C4-2B (cell line): ENCODE data around the gene TSR3.

Experiments used
- ZFX ChIP-seq: fragments of 450-650 bp; IDR thresholded peaks from 2 replicates; pipeline ENCODE4 v1.6.1; 2017
- TF ChIP-seq, protein P1 (sequence below): fragments of 450-650 bp; conservative IDR thresholded peaks from 2 replicates; pipeline ENCODE4 v1.5.1; 2017; ENCODE audit warnings: mild to moderate bottlenecking

DNA sequence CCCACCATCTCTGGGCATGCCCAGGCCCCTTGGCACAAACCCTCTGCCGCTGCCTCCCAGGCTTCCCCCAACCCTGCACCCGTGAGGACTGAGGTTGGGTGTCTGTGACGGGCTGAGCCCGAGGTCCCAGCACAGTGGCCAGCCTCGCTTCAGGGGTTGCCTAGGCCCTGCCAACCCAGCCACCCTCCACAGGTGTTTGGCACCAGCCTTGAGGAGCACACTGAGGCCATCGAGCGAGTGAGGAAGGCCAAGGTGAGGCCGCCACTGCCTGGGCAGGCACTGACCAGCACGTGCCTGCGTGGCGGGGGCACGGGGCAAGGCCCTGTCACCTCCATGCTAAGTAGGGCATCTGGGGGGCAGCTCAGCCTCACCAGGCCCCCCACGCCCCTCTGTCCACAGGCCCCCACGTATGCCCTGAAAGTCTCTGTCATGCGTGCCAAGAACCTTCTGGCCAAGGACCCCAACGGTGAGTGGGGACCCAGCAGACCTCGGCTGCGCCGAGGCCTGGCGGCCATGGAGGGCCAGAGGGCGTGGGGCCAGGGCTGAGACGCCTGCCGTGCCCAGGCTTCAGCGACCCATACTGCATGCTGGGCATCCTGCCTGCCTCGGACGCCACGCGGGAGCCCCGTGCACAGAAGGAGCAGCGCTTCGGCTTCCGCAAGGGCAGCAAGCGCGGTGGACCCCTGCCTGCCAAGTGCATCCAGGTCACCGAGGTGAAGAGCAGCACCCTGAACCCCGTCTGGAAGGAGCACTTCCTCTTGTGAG lies 10.8 kb downstream of the TSR3 start:
- TF ChIP-seq, protein P1, sequence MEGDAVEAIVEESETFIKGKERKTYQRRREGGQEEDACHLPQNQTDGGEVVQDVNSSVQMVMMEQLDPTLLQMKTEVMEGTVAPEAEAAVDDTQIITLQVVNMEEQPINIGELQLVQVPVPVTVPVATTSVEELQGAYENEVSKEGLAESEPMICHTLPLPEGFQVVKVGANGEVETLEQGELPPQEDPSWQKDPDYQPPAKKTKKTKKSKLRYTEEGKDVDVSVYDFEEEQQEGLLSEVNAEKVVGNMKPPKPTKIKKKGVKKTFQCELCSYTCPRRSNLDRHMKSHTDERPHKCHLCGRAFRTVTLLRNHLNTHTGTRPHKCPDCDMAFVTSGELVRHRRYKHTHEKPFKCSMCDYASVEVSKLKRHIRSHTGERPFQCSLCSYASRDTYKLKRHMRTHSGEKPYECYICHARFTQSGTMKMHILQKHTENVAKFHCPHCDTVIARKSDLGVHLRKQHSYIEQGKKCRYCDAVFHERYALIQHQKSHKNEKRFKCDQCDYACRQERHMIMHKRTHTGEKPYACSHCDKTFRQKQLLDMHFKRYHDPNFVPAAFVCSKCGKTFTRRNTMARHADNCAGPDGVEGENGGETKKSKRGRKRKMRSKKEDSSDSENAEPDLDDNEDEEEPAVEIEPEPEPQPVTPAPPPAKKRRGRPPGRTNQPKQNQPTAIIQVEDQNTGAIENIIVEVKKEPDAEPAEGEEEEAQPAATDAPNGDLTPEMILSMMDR: no peak
- no peak for TF ChIP-seq ZFX
